GM20000 (cell line): Measurements from ENCODE around the gene ZCCHC4.
"Not testable (repeated sequence)": the region's sequence is repeated elsewhere in the genome, so short reads cannot be mapped to it uniquely, and the experiment has no call there.

ENCODE experiments used
- DNase-seq: peaks from one replicate; pipeline ENCODE4 v3.0.0; 2012; ENCODE audit warnings: low spot score
- TF ChIP-seq, protein P1 (sequence below): IDR thresholded peaks from 2 replicates; pipeline ENCODE4 v1.5.1; 2012; ENCODE audit warnings: mild to moderate bottlenecking, control low read depth; ENCODE audit errors: extremely low read depth, missing control alignments

ZCCHC4 gene

DNA sequence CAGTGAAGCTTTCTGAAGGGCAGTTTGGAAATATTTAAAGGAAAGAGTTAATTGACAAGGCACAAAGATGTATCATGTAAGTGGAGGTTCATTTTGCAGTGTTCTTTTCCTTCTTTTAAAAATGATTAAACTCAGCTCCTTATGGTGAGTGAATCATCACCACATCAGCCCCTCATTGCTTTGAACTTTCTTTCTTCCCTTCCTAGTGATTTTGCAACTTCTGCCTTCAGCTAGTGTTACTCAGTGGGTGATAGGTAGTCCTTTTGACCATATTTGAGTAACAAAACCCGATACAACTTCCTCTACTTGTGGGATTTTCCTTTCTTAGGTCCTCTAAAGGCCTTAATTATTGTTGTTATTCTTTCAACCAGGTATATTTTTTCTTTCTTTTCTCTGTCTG, 8.2 kb downstream of the ZCCHC4 start:
- no peak for DNase-seq
- TF ChIP-seq, protein P1, sequence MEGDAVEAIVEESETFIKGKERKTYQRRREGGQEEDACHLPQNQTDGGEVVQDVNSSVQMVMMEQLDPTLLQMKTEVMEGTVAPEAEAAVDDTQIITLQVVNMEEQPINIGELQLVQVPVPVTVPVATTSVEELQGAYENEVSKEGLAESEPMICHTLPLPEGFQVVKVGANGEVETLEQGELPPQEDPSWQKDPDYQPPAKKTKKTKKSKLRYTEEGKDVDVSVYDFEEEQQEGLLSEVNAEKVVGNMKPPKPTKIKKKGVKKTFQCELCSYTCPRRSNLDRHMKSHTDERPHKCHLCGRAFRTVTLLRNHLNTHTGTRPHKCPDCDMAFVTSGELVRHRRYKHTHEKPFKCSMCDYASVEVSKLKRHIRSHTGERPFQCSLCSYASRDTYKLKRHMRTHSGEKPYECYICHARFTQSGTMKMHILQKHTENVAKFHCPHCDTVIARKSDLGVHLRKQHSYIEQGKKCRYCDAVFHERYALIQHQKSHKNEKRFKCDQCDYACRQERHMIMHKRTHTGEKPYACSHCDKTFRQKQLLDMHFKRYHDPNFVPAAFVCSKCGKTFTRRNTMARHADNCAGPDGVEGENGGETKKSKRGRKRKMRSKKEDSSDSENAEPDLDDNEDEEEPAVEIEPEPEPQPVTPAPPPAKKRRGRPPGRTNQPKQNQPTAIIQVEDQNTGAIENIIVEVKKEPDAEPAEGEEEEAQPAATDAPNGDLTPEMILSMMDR = no peak

DNA sequence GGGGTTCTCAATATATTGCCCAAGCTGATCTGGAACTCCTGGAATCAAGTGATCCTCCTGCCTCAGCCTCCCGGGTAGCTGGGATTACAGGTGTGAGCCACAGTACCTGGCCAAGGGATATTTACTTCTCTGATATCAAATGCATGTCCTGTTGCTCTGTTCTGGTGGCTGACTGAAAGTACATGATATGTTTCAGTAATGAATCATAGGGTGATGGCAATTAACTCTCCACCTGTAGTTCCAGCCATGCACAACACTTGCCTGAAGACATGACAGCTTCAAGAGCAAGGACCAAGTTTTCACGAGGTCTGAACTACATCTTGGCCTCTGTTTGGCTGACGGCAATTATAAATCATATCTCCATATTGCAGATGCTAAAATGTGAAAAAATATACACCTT, 9.1 kb downstream of the ZCCHC4 start:
- TF ChIP-seq, protein P1 = no peak
- DNase-seq = no peak

DNA sequence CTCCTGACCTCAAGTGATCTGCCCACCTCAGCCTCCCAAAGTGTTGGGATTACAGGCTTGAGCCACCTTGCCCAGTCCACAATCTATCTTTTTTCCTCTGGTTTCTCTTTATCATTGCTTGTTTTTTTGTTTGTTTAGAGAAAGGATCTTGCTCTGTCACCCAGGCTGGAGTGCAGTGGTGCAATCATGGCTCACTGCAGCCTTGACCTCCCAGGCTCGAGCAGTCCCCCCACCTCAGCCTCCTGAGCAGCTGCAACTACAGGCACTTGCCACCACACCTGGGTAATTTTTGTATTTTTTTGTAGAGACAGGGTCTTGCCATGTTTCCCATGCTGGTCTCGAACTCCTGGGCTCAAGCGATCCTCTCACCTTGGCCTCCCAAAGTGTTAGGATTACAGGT, 15.9 kb downstream of the ZCCHC4 start:
- DNase-seq = not testable (repeated sequence)

DNA sequence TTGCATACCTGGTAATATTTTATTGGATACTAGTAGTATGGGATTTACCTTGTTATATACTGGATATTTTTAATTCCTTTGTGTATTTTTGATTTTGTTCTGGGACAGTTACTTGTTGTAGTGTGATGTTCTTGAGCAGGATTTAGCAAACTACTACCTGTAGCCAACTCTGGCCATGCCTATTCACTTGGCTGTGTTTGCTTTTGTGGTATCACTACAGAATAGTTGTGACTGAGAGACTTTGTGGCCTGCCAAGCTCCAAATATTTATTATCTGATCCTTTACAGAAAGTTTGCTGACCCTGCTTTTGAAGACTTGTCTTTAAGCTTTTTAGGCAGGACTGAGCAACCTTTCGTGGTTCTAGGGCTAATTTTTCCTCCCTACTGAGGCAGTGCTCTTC, 17.8 kb downstream of the ZCCHC4 start:
- TF ChIP-seq, protein P1 = no peak
- no peak for DNase-seq

DNA sequence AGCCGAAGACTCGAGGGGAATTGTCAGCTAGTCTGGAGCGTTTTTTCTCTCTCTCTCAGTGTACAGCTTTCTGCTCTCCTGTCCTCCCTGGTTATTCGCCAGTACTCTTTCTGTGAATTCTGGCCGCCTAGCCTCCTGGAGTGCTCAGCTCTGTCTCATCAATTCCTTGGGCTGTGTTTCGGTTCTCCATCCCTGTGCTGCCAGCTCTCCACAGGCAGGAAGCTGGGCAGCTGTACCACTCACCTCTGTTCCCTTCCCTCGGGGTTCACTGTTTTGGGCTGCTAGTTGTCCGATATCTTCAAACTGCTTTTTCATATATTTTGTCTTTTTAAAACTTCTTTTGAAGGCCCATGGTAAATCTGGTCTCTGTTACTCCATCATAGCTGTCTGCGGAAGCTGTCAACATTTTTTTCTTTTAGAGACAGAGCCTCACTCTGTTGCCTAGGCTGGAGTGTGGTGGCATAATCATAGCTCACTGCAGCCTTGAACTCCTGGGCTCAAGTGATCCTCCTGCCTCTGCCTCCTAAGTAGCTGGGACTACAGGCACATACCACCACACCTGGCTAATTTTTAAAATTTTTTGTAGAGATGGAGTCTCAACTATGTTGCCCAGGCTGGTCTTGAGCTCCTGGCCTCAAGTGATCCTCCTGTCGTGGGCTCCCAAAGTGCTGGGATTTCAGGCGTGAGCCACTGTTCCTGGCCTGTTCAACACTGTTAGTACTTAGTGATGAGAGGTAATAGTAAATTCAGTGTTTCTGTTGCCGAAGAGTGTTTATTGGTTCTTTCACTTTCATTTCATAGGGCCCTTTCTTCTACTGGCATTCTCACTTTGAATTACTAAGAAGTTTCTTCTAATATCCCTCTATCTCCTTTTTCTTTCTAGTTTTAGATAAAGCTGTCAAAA, 18.6 kb downstream of the ZCCHC4 start:
- peak; percentile 29 for DNase-seq
- TF ChIP-seq, protein P1 = no peak

DNA sequence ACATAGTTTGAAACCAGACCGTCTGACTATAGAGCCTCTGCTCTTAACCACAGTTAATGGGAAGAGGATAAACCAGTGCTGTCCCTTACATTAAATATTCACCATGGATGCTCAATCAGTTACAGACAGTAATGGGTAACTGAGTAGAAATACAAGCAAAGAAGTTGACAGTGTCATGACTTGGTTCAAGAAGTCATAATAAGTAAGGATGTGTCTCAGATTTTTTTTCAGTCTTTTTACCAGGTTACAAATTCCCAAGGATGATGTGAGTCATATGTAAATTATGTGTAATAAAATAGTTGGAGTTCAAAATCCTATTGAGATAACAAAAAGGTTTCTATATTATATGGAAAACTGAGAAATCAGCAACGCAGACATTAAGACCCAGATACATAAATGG, 31.1 kb downstream of the ZCCHC4 start:
- no peak for DNase-seq
- TF ChIP-seq, protein P1 = no peak

DNA sequence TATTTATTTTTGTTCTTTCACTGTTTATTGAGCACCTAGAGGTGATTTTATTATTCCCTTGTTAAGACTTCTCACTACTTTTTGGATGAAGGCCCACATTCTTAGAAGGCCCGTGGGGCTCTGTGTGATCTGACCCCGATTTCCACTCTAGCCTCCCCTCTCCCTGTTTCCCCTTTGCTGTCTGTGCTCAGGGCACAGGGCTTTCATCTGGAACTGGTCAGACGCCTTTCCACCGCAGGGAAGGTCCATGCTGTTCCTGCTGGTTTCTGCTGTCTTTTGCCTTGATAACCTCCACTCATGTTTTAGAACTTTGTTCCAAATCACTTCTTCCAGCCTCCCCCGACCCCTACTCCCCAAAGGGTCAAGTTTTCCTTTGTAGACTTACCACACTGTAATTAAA, 33.2 kb downstream of the ZCCHC4 start:
- TF ChIP-seq, protein P1 = no peak
- DNase-seq = no peak

DNA sequence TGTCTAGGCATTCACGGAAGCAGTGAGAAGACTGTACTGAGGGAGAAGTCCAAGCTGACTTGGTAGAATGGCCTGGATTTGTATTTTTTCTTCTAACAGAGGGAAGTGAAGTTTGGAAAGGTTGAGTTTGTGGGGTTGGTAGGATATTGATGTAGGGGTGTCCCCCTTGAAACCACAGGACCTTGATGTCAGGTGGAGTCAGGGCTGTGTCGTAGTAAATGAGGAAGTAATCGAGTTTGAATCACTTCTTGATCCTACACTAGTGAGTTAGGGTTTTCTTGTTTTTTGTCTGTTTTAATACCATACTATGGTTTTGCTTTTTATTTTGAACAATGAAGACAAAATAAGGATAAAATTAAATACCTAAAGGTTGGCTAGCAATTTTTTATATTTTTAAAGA, 34.3 kb downstream of the ZCCHC4 start:
- TF ChIP-seq, protein P1 = no peak
- peak; percentile 29 for DNase-seq
